ENCODE data around the gene FSTL4. TPM values are rescaled to one million over a fixed set of nuclear protein-coding genes. Genes with fewer than 3 reads are reported as not detected.

FSTL4 gene
- total RNA-seq, 1 experiment from 2014 or later = not detected

DNA sequence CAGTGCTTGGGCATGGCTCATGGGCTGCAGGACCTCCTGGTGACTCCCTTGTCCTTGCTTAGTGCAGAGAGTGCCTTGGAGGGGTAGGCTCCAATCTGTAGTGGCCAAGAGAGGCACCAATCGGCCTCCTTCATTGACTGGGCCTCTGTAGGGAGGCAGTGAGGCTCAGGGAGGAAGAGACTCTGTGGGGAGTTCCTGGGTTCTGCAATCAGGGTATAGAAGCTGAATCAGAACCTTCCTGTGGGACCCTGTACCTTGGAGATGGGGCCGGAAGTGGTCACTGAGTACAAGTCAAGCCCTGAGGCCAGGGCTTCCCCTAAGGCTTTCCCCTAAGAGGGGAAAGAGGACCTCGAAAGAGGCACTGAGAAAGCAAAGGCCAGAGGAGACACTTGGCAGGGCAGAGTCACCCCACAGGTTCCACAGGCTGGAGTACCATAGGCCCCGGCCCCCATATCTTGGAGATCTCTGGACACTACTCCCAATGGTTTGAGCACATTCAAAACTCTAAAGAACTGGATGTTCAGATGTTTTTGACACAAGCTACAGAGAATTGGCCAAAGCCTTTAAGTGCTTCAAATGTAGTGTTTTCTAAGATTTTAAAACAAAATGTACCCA is 370.0 kb downstream of the FSTL4 start:
- H4K20me1 ChIP-seq (ENCODE audit: insufficient read depth) = no peaks in the 10 kb centered on the region
- H3K79me2 ChIP-seq (ENCODE audit: low read depth) = no peaks in the 10 kb centered on the region
- peaks cover 25% of the 10 kb centered on the region; the same call in 1 of the 2 replicates for H3F3A ChIP-seq (ENCODE audit: insufficient read depth, low read depth)
- ChIA-PET POLR2A (ENCODE audit: unreplicated experiment) (no interaction called here), CTCF (no interaction called here)
- no peaks in the 10 kb centered on the region for H3K36me3 ChIP-seq (ENCODE audit: low read depth)
- no peaks in the 10 kb centered on the region for H3K9me3 ChIP-seq (ENCODE audit: insufficient read depth, low read depth)
- H3K4me2 ChIP-seq = no peak overlapping the region
- no peak for TF ChIP-seq EZH2 (IDR thresholded peaks at IDR 0.05; ENCODE audit: low read depth)
- TF ChIP-seq, protein P1, sequence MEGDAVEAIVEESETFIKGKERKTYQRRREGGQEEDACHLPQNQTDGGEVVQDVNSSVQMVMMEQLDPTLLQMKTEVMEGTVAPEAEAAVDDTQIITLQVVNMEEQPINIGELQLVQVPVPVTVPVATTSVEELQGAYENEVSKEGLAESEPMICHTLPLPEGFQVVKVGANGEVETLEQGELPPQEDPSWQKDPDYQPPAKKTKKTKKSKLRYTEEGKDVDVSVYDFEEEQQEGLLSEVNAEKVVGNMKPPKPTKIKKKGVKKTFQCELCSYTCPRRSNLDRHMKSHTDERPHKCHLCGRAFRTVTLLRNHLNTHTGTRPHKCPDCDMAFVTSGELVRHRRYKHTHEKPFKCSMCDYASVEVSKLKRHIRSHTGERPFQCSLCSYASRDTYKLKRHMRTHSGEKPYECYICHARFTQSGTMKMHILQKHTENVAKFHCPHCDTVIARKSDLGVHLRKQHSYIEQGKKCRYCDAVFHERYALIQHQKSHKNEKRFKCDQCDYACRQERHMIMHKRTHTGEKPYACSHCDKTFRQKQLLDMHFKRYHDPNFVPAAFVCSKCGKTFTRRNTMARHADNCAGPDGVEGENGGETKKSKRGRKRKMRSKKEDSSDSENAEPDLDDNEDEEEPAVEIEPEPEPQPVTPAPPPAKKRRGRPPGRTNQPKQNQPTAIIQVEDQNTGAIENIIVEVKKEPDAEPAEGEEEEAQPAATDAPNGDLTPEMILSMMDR (conservative IDR thresholded peaks at IDR 0.05) = no peak
- H3K4me1 ChIP-seq (replicated peaks; ENCODE audit: insufficient read depth) = peaks cover 34% of the 10 kb centered on the region
- no peak for DNase-seq
- H3K27ac ChIP-seq = no peak overlapping the region
- intact Hi-C loops (cut with micrococcal nuclease; ENCODE audit: unreplicated experiment) = no loop called here
- no peaks in the 10 kb centered on the region for H3K27me3 ChIP-seq (ENCODE audit: insufficient read depth, low read depth)
- no peak overlapping the region for H2AFZ ChIP-seq
- H3K9me2 ChIP-seq (ENCODE audit: insufficient read depth) = no peaks in the 10 kb centered on the region
- no peak overlapping the region for H3K4me3 ChIP-seq
- no TSS peak for BruUV-seq (replicated peaks)

DNA sequence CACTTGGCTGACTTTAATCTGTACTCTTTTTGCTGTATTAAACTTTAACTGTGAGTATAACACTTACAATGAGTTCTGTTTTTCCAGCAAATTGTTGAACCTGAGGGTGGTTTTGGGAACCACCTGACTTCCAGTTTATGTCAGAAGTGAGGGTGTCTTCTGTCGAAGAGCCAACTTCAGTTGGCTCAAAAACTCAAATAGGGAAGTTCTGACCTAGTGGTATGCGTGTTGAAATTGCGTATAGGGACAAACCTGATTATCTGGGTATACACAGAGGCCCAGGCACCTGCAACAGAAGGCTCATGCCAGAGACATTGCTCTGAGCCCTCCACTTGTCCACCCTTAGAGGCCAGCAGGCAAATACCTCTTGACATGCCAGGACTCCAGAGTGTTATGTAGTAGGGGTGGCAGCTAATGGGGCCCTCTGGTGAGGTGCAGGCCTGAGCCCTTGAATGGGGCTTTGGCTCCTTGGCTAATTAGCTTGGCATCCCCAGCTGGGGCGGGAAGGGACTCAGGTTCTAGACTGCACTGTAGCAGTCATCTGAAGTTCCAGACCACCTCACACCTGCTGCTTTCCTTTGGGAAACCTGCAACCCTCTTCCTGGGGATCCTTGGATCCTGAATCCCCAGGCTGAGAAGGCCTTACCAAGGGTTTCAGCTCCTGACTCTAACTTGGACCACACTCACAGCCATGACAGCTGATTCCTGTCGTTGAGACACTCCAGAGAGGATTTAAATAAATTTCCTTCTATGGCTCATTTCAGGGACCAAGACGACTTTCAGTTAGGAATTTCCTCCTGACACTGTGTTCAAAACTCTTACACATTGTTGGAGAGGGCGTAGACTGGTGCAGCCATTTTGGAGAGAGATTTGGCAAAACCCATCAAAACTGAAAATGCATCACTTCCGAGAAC is 370.9 kb downstream of the FSTL4 start:
- Histone ChIP-seq H3K27me3 (ENCODE audit: insufficient read depth, low read depth) (no peaks in the 10 kb centered on the region), H3K4me1 (replicated peaks; ENCODE audit: insufficient read depth) (peaks cover 37% of the 10 kb centered on the region), H3K9me3 (ENCODE audit: insufficient read depth, low read depth) (no peaks in the 10 kb centered on the region), H3K9me2 (ENCODE audit: insufficient read depth) (no peaks in the 10 kb centered on the region), H3K79me2 (ENCODE audit: low read depth) (no peaks in the 10 kb centered on the region), H2AFZ (no peak overlapping the region), H3K4me3 (no peak overlapping the region), H3K27ac (no peak overlapping the region), H3F3A (ENCODE audit: insufficient read depth, low read depth) (peaks cover 24% of the 10 kb centered on the region; the same call in 1 of the 2 replicates), H3K36me3 (ENCODE audit: low read depth) (no peaks in the 10 kb centered on the region), H3K4me2 (peak overlapping the region; percentile 66; the same call in 1 of the 2 replicates), H4K20me1 (ENCODE audit: insufficient read depth) (no peaks in the 10 kb centered on the region)
- TF ChIP-seq, protein P1 (conservative IDR thresholded peaks at IDR 0.05) = no peak
- TF ChIP-seq EZH2 (IDR thresholded peaks at IDR 0.05; ENCODE audit: low read depth) = no peak
- ChIA-PET POLR2A (ENCODE audit: unreplicated experiment) (interaction anchor here (0.6 kb wide), 1 partner anchor 1329 kb away, joined by 3 read pairs; no protein-coding TSS in a partner anchor), CTCF (interaction anchor here (0.6 kb wide), 1 partner anchor 300 kb away, joined by 4 read pairs; no protein-coding TSS in a partner anchor)
- no peak for DNase-seq
- intact Hi-C loops (cut with micrococcal nuclease; ENCODE audit: unreplicated experiment) = no loop called here
- BruUV-seq (replicated peaks) = no TSS peak

DNA sequence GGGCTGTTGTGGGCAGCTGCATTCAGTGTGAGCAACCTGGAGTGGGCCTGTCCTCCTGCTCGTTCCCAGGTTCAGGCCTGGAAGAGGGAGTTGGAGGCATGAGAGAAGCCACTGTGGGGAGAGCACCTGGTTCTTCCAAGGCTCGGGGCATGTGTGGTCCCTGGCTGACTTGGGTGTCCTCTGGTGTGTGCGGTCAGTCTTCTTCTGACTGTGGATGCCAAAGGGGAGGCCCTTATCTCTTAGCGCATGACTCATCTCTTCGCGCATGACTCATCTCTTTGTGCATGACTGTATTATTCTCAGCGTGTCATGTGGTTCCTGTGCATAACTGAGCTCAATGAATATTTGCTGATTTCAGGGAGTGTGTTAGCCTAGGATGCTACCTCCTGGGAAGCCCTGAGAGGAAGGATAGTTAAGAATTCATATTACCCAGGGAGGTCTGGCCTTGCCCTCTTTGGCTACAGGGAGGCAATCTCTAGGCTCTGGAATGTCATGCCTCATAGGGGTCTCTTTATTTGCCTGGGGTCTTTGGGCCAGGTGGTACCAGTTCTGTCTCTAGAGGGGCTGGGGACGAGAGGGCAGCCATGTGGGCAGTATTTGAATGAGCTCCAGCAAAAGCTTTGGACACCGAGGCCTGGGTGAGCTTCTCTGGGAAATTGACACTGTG is 371.8 kb downstream of the FSTL4 start:
- Histone ChIP-seq H3K9me2 (ENCODE audit: insufficient read depth) (no peaks in the 10 kb centered on the region), H3K27ac (no peak overlapping the region), H3F3A (ENCODE audit: insufficient read depth, low read depth) (peaks cover 16% of the 10 kb centered on the region; the same call in 1 of the 2 replicates), H2AFZ (no peak overlapping the region), H4K20me1 (ENCODE audit: insufficient read depth) (no peaks in the 10 kb centered on the region), H3K4me3 (no peak overlapping the region), H3K4me2 (peak overlapping the region; percentile 66), H3K27me3 (ENCODE audit: insufficient read depth, low read depth) (no peaks in the 10 kb centered on the region), H3K79me2 (ENCODE audit: low read depth) (no peaks in the 10 kb centered on the region), H3K9me3 (ENCODE audit: insufficient read depth, low read depth) (no peaks in the 10 kb centered on the region), H3K4me1 (replicated peaks; ENCODE audit: insufficient read depth) (peaks cover 37% of the 10 kb centered on the region), H3K36me3 (ENCODE audit: low read depth) (no peaks in the 10 kb centered on the region)
- intact Hi-C loops (cut with micrococcal nuclease; ENCODE audit: unreplicated experiment) = no loop called here
- ChIA-PET CTCF (no interaction called here), POLR2A (ENCODE audit: unreplicated experiment) (interaction anchor here (0.6 kb wide), 2 partner anchors 932 to 1328 kb away, joined by 3 to 11 read pairs; no protein-coding TSS in a partner anchor)
- BruUV-seq (replicated peaks) = no TSS peak
- no peak for TF ChIP-seq EZH2 (IDR thresholded peaks at IDR 0.05; ENCODE audit: low read depth)
- DNase-seq = peak; percentile 60 to 94
